Gastrocnemius medialis (tissue), 4 donors: Measurements from ENCODE around the gene CLDN7. TPM values are rescaled to one million over a fixed set of nuclear protein-coding genes. Genes with fewer than 3 reads are reported as not detected.

Experiments used
- ATAC-seq, 2 donors: fragments of 150-250 bp; one replicate each; pipeline ENCODE4 v1.9.1; 2016
- DNase-seq, 2 donors: peaks; one replicate each; pipeline ENCODE4 v3.0.0-alpha.2; 2019
- H3K27ac ChIP-seq, 4 donors: fragments of 200-600 bp; sonication (generic); 1 replicate in 1 of 4; 2 replicates in 3 of 4; pipeline ENCODE4 v1.5.1; 2016 to 2018; ENCODE audit warnings: mild to moderate bottlenecking in 2 of 4, moderate library complexity in 1 of 4
- H3K27me3 ChIP-seq, 3 donors: fragments of 200-600 bp; sonication (generic) in 2 of 3; 1 replicate in 1 of 3; 2 replicates in 2 of 3; pipeline versions ENCODE4 v1.5.1 to v1.6.0; 2016 to 2019; ENCODE audit warnings: mild to moderate bottlenecking in 1 of 3, moderate library complexity in 1 of 3
- H3K36me3 ChIP-seq, 2 donors: fragments of 200-600 bp; sonication (generic) in 1 of 2; one replicate each; pipeline ENCODE4 v1.5.1; 2017 to 2018
- H3K4me1 ChIP-seq, 2 donors: fragments of 200-600 bp; sonication (generic) in 1 of 2; one replicate each; pipeline ENCODE4 v1.5.1; 2016 to 2017; ENCODE audit warnings: mild to moderate bottlenecking in 2 of 2
- H3K4me3 ChIP-seq, 4 donors: fragments of 200-600 bp; sonication (generic) in 3 of 4; 1 replicate in 1 of 4; 2 replicates in 3 of 4; pipeline ENCODE4 v1.5.1; 2016 to 2019; ENCODE audit warnings: mild to moderate bottlenecking in 2 of 4
- H3K9me3 ChIP-seq, 3 donors: fragments of 200-600 bp; sonication (generic) in 2 of 3; 1 replicate in 1 of 3; 2 replicates in 2 of 3; pipeline ENCODE4 v1.5.1; 2016 to 2019
- CTCF ChIP-seq, 5 experiments: fragments of 450-650 bp in 3 of 5; fragments of 200-600 bp in 2 of 5; sonication (generic) in 2 of 5; IDR thresholded peaks in 4 of 5; conservative IDR thresholded peaks in 1 of 5; 1 replicate in 4 of 5; 2 replicates in 1 of 5; pipeline ENCODE4 v1.5.1; 2016 to 2019; ENCODE audit warnings: antibody characterized with exemption in 5 of 5, mild to moderate bottlenecking in 3 of 5, moderate library complexity in 3 of 5
- POLR2A ChIP-seq, 2 donors: fragments of 450-650 bp; IDR thresholded peaks; one replicate each; pipeline ENCODE4 v1.6.1; 2017; ENCODE audit warnings: antibody characterized with exemption in 2 of 2, mild to moderate bottlenecking in 2 of 2, moderate library complexity in 2 of 2
- in situ Hi-C, 4 donors: fragments of 200-750 bp; cut with MboI; loops; one replicate each; pipeline versions ENCODE4 v1.15.0 to v1.8.0; 2017; ENCODE audit warnings: low sequenced_read_pairs in 4 of 4
- intact Hi-C: fragments of 100-400 bp; cut with DNase I; formaldehyde crosslinking; loops from one replicate; pipeline ENCODE4 v1.15.1; 2023; ENCODE audit warnings: low total_unique reads
- total RNA-seq, 4 donors: library from RNA; depleted of rRNA; stranded (reverse); fragments of >200 nt; gene quantifications; one replicate each; pipeline versions ENCODE4 v1.1.0 to v1.2.3, GENCODE V29; 2016

Gene CLDN7
- total RNA-seq, 4 donors from 2014 or later = 0.46 to 5.1 TPM; not detected in 2

- Histone ChIP-seq H3K9me3 (no peaks in the 10 kb centered on the region), H3K27me3 (no peaks in the 10 kb centered on the region), H3K4me3 (peak overlapping the region; percentile 75 to 99 (median 92)), H3K27ac (peak overlapping the region; percentile 92 to 99 (median 98)), H3K4me1 (peaks cover 27 to 35% of the 10 kb centered on the region in 2 donors), H3K36me3 (peaks cover 0 to 44% of the 10 kb centered on the region in 2 donors)
- ATAC-seq (peak; percentile 40 to 42), DNase-seq (peak; percentile 92 to 96)
- in situ Hi-C loops (no loop called here), intact Hi-C loops (loop anchor here (2.0 to 5.0 kb wide), 2 partner anchors 64 to 909 kb away; partner anchors contain the start of genes EIF5A and PER1)
- peak in 3 of 5 experiments; percentile 15 to 27 (median 20) for TF ChIP-seq CTCF (IDR thresholded peaks at IDR 0.05 in 4 of 5, conservative IDR thresholded peaks at IDR 0.05 in 1 of 5)
- TF ChIP-seq POLR2A (IDR thresholded peaks at IDR 0.05) = peak; percentile 74 to 75
Measured at GRCh38 chr17:7242717-7243452, 19.4 kb downstream of the CLDN7 start.

- H3K9me3 ChIP-seq = no peaks in the 10 kb centered on the region
- H3K27ac ChIP-seq = peak within 1 kb of the TSS; percentile 92 to 99 (median 98)
- peaks cover 0 to 43% of the 10 kb centered on the region in 2 donors for H3K36me3 ChIP-seq
- H3K4me3 ChIP-seq = peak within 1 kb of the TSS; percentile 75 to 99 (median 92)
- intact Hi-C loops (loop anchor here (2.0 to 5.0 kb wide), 2 partner anchors 65 to 910 kb away; partner anchors contain the start of genes EIF5A and PER1), in situ Hi-C loops (no loop called here)
- ATAC-seq (peak; percentile 30 to 41), DNase-seq (peak; percentile 88 to 92)
- peaks cover 28 to 29% of the 10 kb centered on the region in 2 donors for H3K4me1 ChIP-seq
- no peaks in the 10 kb centered on the region for H3K27me3 ChIP-seq
- peak; percentile 81 to 86 for TF ChIP-seq POLR2A (IDR thresholded peaks at IDR 0.05)
- no peak for TF ChIP-seq CTCF (IDR thresholded peaks at IDR 0.05 in 4 of 5, conservative IDR thresholded peaks at IDR 0.05 in 1 of 5)
Measured at GRCh38 chr17:7241783-7242716, 20.2 kb downstream of the CLDN7 start, which contains the start of gene GABARAP. Gene GABARAP (minus strand): TSS chr17:7242449. CDS start chr17:7242330, 119 bp downstream.

- Histone ChIP-seq H3K9me3 (no peaks in the 10 kb centered on the region), H3K4me1 (peaks cover 26 to 30% of the 10 kb centered on the region in 2 donors), H3K27ac (peak overlapping the region; percentile 92 to 99 (median 98)), H3K36me3 (peaks cover 0 to 40% of the 10 kb centered on the region in 2 donors), H3K4me3 (peak overlapping the region; percentile 75 to 99 (median 92)), H3K27me3 (no peaks in the 10 kb centered on the region)
- DNase-seq = no peak
- TF ChIP-seq CTCF (IDR thresholded peaks at IDR 0.05 in 4 of 5, conservative IDR thresholded peaks at IDR 0.05 in 1 of 5) (no peak), POLR2A (IDR thresholded peaks at IDR 0.05) (no peak)
- no peak for ATAC-seq
- intact Hi-C loops (loop anchor here (5.0 kb wide), 1 partner anchor 911 kb away; the partner anchor contains the start of gene PER1), in situ Hi-C loops (no loop called here)
Measured at GRCh38 chr17:7241090-7241733, 21.1 kb downstream of the CLDN7 start.

- ATAC-seq (no peak), DNase-seq (no peak)
- Histone ChIP-seq H3K36me3 (peaks cover 0 to 40% of the 10 kb centered on the region in 2 donors), H3K9me3 (no peaks in the 10 kb centered on the region), H3K4me3 (peak overlapping the region; percentile 49 to 99 (median 80)), H3K27ac (peak overlapping the region; percentile 92 to 99 (median 98)), H3K4me1 (peaks cover 26 to 33% of the 10 kb centered on the region in 2 donors), H3K27me3 (no peaks in the 10 kb centered on the region)
- intact Hi-C loops (loop anchor here (5.0 kb wide), 1 partner anchor 912 kb away; the partner anchor contains the start of gene PER1), in situ Hi-C loops (no loop called here)
- TF ChIP-seq CTCF (IDR thresholded peaks at IDR 0.05 in 4 of 5, conservative IDR thresholded peaks at IDR 0.05 in 1 of 5) (no peak), POLR2A (IDR thresholded peaks at IDR 0.05) (no peak)
Measured at GRCh38 chr17:7240375-7240774, 21.9 kb downstream of the CLDN7 start.
